ENCODE results near the gene MALT1. TPM values are rescaled to one million over a fixed set of nuclear protein-coding genes. Genes with fewer than 3 reads are reported as not detected.

MALT1 gene
- total RNA-seq, 1 donor from 2014 or later = 28.1 TPM

DNA sequence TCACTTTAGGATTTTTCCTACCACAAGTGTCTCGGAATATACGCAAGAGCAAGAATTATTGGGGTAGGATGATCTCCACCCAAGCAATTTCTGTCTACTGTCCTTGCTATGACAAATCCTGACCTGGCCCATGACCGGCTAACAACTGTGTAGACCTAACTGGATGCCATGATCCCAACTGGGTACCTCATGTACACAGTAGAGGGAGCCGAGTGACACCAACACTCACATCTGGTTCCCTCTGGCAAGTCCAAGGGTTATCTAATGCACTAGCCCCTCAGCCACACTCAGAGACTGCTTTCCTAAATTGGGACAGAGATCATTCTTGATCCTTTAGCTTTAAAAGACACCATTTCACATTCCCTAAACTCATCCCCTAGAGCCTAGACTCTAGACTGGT, 132.7 kb downstream of the MALT1 start:
- peaks cover 17% of the 10 kb centered on the region for H3K4me1 Mint-ChIP-seq (ENCODE audit: unreplicated experiment)
- no peak for DNase-seq (ENCODE audit: extremely low spot score, unreplicated experiment)
- H3K9me3 Mint-ChIP-seq (ENCODE audit: unreplicated experiment) = no peaks in the 10 kb centered on the region
- no peak overlapping the region for H3K27ac Mint-ChIP-seq (ENCODE audit: unreplicated experiment)
- H3K27me3 Mint-ChIP-seq (ENCODE audit: unreplicated experiment) = no peaks in the 10 kb centered on the region
- no peaks in the 10 kb centered on the region for H3K36me3 Mint-ChIP-seq (ENCODE audit: unreplicated experiment)
- TF ChIP-seq, protein P1, sequence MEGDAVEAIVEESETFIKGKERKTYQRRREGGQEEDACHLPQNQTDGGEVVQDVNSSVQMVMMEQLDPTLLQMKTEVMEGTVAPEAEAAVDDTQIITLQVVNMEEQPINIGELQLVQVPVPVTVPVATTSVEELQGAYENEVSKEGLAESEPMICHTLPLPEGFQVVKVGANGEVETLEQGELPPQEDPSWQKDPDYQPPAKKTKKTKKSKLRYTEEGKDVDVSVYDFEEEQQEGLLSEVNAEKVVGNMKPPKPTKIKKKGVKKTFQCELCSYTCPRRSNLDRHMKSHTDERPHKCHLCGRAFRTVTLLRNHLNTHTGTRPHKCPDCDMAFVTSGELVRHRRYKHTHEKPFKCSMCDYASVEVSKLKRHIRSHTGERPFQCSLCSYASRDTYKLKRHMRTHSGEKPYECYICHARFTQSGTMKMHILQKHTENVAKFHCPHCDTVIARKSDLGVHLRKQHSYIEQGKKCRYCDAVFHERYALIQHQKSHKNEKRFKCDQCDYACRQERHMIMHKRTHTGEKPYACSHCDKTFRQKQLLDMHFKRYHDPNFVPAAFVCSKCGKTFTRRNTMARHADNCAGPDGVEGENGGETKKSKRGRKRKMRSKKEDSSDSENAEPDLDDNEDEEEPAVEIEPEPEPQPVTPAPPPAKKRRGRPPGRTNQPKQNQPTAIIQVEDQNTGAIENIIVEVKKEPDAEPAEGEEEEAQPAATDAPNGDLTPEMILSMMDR (IDR thresholded peaks at IDR 0.05) = no peak
- no peak overlapping the region for H3K4me3 Mint-ChIP-seq (ENCODE audit: unreplicated experiment)

Other genes with a start within 250 kb of the MALT1 start
- 54.9 and 61.2 TPM in 2 replicates for gene ALPK2, start 42.4 kb upstream of the MALT1 start, total RNA-seq
- gene ZNF532, start 193.4 kb downstream of the MALT1 start, total RNA-seq = 92.7 and 97.8 TPM in 2 replicates

Measured in osteocyte (in vitro differentiated cells).